ENCODE data around the gene BAX. TPM values are rescaled to one million over a fixed set of nuclear protein-coding genes. Genes with fewer than 3 reads are reported as not detected.

BAX gene
- polyA plus RNA-seq, 1 of the 3 experiments (the other 2 are of a cell fraction) = 640 TPM

GRCh38 chr19:48970139-48970766, 15.6 kb downstream of the BAX start:
- H3K4me3 ChIP-seq (ENCODE audit: low read depth in 2 of 2, low read length in 1 of 2) = no peak overlapping the region
- TF ChIP-seq POLR2AphosphoS5 (IDR thresholded peaks at IDR 0.05; ENCODE audit: low read depth, low read length) (no peak), GATA2 (CRISPR knock-in tag; IDR thresholded peaks at IDR 0.05) (no peak), ELF1 (IDR thresholded peaks at IDR 0.05) (no peak), SIN3A (IDR thresholded peaks at IDR 0.05; ENCODE audit: borderline replicate concordance, low read depth, low read length) (no peak), YY1 (IDR thresholded peaks at IDR 0.05; ENCODE audit: low read depth) (no peak), EZH2phosphoT487 (IDR thresholded peaks at IDR 0.05; ENCODE audit: borderline replicate concordance, low read depth) (no peak), TAF1 (IDR thresholded peaks at IDR 0.05; ENCODE audit: borderline replicate concordance, low read depth, low read length) (no peak), CTCF (IDR thresholded peaks at IDR 0.05) (no peak), ZBTB33 (IDR thresholded peaks at IDR 0.05; ENCODE audit: borderline replicate concordance, low read depth) (no peak), RCOR1 (IDR thresholded peaks at IDR 0.05; ENCODE audit: low read length) (no peak), CHD2 (IDR thresholded peaks at IDR 0.05; ENCODE audit: low read length, partially characterized antibody) (no peak)
- TF ChIP-seq, protein P1, sequence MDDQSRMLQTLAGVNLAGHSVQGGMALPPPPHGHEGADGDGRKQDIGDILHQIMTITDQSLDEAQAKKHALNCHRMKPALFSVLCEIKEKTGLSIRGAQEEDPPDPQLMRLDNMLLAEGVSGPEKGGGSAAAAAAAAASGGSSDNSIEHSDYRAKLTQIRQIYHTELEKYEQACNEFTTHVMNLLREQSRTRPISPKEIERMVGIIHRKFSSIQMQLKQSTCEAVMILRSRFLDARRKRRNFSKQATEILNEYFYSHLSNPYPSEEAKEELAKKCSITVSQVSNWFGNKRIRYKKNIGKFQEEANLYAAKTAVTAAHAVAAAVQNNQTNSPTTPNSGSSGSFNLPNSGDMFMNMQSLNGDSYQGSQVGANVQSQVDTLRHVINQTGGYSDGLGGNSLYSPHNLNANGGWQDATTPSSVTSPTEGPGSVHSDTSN (IDR thresholded peaks at IDR 0.05) = no peak
- TF ChIP-seq, protein P2, sequence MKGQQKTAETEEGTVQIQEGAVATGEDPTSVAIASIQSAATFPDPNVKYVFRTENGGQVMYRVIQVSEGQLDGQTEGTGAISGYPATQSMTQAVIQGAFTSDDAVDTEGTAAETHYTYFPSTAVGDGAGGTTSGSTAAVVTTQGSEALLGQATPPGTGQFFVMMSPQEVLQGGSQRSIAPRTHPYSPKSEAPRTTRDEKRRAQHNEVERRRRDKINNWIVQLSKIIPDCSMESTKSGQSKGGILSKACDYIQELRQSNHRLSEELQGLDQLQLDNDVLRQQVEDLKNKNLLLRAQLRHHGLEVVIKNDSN (IDR thresholded peaks at IDR 0.05; ENCODE audit: borderline replicate concordance, low read depth) = no peak
- TF ChIP-seq, protein P3, sequence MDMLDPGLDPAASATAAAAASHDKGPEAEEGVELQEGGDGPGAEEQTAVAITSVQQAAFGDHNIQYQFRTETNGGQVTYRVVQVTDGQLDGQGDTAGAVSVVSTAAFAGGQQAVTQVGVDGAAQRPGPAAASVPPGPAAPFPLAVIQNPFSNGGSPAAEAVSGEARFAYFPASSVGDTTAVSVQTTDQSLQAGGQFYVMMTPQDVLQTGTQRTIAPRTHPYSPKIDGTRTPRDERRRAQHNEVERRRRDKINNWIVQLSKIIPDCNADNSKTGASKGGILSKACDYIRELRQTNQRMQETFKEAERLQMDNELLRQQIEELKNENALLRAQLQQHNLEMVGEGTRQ (IDR thresholded peaks at IDR 0.05; ENCODE audit: borderline replicate concordance, low read depth, low read length) = no peak
- H3K4me2 ChIP-seq = no peak overlapping the region
- ChIA-PET CTCF (interaction anchor here (0.5 to 4.8 kb wide), 54 partner anchors 8 to 381 kb away, joined by 3 to 54 read pairs (median 4); partner anchors contain the start of genes BAX, CA11, DHDH and GYS1), POLR2A (interaction anchor here (1.1 to 1.2 kb wide), 2 partner anchors 134 to 182 kb away, joined by 4 read pairs; partner anchors contain the start of gene HSD17B14)
- no peaks in the 10 kb centered on the region for H3K9me2 ChIP-seq
- peaks cover 21 to 40% of the 10 kb centered on the region in 2 experiments for H3K36me3 ChIP-seq (replicated peaks in 1 of 2; ENCODE audit: control insufficient read depth in 1 of 2, insufficient read depth in 2 of 2, low read length in 1 of 2)
- H4K20me1 ChIP-seq (ENCODE audit: insufficient read depth) = peaks cover 18% of the 10 kb centered on the region
- peaks cover 19% of the 10 kb centered on the region for H3K79me2 ChIP-seq (ENCODE audit: insufficient read depth)
- no peak overlapping the region for H3K9ac ChIP-seq
- H3K4me1 ChIP-seq (ENCODE audit: control insufficient read depth in 1 of 2, insufficient read depth in 2 of 2, low read depth in 1 of 2, low read length in 1 of 2) = peaks cover 0 to 11% of the 10 kb centered on the region in 2 experiments; a peak in 2 of 4 replicates
- WGBS (ENCODE audit: low lambda C conversion rate) = 88% methylated on average over 23 of the region's 23 CpGs
- peaks cover 36% of the 10 kb centered on the region for H3F3A ChIP-seq (replicated peaks; ENCODE audit: insufficient read depth)
- no peak overlapping the region for H2AFZ ChIP-seq (ENCODE audit: low read depth)
- no peak for DNase-seq
- H3K9me3 ChIP-seq = no peaks in the 10 kb centered on the region
- H3K27me3 ChIP-seq (ENCODE audit: insufficient read depth) = no peaks in the 10 kb centered on the region
- no peak overlapping the region for H3K27ac ChIP-seq (ENCODE audit: low read depth in 2 of 2, low read length in 1 of 2)

Measured in SK-N-SH (cell line).